HG02852 (cell line): ENCODE results near the gene CYREN.
"Not testable (repeated sequence)": the region's sequence is repeated elsewhere in the genome, so short reads cannot be mapped to it uniquely, and the experiment has no call there.

Experiments used
- ATAC-seq: cut with Tn5 transposase; IDR thresholded peaks from one replicate; pipeline ENCODE4 v1.9.1; 2021; ENCODE audit warnings: mild to moderate bottlenecking, moderate library complexity; ENCODE audit not compliant: unreplicated experiment

Gene CYREN

DNA sequence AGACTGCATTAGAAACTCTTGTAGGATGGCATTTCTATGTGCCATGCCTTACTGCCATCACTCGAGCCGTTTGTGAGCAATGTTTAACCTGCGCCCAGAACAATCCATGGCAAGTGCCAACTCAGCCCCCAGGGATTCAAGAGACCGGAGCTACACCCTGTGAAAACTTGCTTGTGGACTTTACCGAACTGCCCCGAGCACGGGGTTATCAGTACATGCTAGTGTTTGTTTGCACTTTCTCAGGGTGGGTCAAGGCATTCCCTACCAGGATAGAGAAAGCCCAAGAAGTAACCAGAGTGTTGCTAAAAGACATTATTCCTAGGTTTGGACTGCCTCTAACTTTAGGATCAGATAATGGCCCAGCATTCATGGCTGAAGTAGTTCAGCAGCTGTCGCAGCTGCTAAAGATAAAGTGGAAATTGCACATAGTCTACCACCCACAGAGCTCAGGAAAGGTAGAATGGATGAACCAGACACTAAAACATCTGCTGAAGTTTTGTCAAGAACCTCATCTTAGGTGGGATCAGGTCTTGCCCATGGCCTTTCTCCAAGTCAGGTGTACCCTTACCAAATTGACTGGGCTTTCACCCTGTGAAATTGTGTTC is 8.9 kb upstream of the CYREN start:
- ATAC-seq, result no peak

DNA sequence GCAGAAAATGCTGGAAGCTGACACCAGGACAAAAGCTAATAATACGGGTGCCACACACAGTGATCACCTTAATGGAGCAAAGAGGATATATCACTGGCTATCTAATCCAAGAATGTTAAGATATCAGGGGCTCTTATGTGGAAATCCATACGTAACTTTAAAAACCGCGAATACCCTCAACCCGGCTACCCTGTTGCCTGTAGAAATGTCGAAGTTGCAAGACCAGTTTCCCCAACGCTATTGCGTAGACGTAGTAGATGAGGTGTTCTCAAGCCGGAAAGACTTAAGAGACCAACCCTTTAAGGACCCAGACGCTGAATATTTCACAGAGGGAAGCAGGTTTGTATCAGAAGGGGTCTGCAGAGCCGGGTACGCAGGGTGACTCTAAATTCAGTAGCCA is 7.9 kb upstream of the CYREN start:
- no peak for ATAC-seq

DNA sequence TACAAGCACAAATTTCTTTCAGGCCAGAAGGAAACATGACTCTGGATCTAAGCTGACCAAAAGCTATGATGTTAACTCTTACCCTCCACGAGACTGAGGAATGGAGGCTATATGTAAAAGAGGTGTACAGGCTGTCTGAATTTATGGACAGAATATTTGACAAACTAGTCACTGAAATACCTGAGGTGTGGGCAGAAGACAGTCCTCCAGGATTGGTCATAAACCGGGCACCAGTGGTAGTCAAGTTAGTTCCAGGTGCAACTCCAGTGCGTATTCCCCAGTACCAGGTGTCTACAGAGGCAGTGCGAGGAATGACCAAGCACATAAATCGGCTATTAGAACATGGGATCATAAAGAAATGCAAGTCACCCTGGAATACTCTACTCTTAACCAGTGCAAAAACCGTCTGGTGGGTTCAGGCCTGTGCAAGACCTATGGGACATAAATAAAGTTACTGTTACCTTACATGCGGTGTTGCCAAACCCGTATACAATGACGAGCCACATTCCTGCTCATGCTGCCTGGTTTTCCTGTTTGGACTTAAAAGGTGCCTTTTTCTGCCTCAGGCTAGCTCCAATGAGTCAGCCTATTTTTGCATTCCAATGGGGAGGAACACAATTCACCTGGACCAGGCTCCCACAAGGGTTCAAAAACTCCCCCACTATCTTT is 6.7 kb upstream of the CYREN start:
- ATAC-seq, result no peak

DNA sequence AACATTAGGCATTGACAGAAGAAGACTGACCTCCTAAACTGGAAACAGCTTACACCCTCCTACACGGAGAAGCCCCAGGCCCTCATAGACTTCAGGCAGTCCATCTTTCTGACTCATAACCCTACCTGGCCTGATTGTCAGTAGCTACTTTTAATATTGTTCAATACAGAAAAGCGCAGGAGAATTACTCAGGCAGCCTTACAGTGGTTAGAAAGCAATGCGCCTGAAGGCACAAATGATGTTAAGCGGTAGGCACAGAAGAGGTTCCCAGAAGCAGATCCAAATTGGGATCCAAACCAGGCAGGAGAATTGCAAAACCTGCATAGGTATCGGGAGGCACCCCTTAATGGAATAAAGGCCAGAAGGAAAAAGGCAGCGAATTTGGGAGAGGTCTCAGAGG is 5.4 kb upstream of the CYREN start:
- no peak for ATAC-seq

DNA sequence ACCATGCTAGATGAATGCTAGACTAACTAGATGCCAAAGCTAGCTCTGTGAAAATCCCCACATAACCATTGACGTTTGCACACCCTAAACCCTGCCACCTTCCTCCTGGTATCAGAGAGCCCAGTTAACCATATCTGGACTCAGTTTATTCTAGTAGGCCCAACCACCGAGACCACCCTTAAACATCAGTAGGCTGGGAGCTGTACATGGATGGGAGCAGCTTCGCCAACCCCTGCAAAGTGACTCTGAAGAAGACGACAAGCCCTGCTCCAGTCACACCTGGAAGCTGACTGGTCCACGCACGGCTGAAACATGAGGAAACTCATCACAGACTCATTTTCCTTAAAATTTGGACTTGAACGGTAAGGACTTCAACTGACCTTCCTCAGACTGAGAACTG is 4.4 kb upstream of the CYREN start:
- ATAC-seq, result no peak

DNA sequence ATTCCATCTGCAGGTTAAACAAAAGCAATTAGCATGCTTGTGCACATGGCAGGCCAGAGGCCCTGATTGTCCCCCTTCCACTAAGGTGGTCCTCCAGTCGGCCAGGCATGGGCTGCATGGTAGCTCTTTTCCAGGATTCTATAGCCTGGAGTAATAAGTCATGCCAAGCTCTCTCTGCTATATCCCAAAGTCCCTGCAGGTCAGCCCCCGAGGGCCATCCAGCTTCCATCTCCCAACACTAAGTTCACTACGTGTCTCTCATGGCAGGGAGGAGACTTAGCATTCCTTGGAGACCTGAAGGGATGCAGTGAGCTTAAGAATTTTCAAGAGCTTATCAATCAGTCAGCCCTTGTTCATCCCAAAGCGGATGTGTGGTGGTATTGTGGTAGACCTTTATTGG is 3.4 kb upstream of the CYREN start:
- not testable (repeated sequence) for ATAC-seq

DNA sequence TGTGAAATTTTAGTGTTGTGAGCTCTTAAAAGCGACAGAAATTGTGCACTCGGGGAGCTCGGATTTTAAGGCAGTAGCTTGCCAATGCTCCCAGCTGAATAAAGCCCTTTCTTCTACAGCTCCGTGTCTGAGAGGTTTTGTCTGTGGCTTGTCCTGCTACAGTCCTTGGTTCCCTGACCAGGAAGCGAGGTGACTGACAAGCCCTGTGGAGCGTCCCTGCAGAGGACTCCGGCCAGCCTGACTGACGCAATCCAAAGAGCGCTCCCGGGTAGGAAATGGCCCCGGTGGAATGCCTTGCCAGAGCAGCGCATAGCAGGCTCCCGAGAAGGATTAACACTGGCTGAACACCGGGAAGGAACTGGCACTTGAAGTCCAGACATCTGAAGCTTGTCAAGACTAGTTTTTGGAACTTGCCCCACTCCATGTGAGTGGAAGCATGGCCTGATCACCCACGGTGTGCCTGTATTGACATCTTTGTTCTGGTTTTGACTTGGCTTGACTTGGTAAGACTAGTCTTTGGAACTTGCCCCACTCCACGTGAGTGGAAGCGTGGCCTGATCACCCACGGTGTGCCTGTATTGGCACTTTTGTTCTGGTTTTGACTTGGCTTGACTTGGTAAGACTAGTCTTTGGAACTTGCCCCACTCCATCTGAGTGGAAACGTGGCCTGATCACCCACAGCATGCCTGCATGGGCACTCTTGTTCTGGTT is 1.2 kb upstream of the CYREN start:
- not testable (repeated sequence) for ATAC-seq

DNA sequence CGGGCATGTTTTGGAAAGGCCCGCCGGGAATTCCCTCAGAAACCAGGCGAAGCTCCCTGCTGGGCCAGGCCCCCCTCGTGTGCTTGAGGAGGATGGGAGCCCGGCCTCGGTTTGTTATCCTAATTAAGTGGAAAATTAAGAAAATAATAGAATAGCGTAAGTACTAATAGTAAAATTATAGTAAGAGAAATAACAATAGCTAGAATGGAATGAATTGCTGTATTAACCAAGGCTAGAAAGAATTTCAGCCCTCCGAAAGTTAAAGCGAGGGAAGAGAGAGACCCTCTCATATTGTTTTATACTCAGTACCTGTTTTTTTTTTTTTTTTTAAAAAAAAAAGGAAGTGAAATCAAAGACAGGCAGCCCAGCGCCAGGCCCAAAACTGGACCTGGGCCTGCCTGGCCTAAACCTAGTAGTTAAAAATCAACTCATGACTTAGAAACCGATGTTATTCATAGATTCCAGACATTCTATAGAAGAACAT is 533 bp upstream of the CYREN start:
- ATAC-seq, result peak; percentile 28

DNA sequence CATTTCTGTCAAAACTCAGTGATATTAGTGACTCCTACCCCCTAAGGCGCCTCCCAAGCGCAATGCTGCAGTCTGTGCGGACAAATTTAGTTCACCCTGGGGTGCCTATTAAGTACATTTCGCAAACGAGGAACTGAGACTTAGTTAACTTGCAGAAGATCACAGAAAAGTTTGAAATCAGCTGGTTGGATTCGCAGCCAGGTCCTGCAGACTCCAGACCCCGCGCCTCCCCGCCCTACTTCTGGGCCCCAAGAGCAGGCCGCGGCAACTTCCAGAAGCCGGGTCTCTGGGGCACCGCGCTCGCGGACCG is 588 bp downstream of the CYREN start:
- ATAC-seq, result peak; percentile 19

DNA sequence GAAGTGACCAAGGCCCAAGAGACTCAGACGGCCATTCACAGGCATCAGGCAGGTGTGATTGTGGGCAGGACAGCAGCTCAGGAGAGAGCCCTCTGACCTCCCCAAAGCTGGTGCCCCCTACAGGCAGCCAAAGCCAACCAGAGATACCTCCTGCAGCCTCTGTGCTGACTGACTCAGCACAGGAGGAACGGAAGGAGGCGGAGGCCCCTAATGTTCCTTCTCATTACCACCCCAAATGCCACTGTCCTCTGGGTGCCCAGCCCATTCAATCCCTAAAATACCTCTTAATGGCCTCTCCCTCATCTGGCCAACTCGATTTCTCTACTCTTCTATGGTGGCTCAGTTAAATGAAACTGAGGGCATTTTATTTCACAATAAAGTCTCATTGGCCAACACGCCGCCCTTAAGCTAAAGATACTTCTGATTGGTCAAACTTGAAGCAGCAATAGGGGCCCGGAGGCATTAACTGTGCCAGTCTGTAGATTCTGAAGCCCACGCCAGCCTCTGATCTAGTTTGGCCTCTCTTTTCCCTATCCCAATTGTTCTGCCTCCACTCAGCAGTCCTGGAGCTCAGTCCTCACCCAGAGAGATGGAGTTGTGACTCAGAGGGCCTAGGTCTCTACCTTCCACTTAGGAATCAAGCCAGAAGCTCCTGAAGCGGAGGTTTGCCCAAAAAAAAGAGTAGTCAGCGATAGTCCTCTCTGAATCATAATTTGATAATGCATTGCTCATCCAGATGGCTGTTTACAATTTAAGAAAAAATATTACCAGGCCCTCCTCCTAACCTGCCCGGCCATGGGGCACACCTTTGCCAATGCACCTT is 1.2 kb downstream of the CYREN start:
- ATAC-seq, result peak; percentile 39

DNA sequence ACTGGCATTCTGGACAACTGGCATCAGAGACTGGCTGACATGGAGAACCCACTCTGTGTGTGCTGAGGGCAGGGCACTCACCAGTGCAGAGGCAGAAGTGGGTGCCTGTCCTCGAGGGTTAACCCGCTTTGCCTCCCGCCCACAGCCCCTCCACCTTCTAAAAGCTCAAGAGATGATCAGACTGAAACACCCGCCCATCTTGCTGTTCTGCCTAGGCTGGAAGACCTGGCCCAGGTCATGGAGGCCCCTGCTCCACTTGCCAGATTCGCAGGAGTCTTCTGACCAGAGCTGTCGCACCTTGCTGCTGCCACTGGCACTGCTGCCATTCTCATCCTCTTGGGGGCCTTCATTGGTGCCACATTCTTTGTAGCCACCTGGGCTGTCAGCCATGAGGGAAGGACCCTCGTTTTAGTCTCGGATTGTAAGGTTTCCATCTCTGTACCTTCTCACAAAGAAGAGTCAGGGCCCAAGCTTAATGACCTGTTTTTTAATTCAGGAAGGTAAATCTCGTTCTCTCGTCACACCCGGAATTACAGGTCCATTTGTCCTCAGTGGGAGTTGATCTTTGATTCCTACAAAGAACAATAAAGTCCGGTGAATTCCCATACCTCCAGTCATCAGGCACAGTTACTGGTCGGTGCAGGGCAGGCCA is 1.9 kb downstream of the CYREN start:
- no peak for ATAC-seq

DNA sequence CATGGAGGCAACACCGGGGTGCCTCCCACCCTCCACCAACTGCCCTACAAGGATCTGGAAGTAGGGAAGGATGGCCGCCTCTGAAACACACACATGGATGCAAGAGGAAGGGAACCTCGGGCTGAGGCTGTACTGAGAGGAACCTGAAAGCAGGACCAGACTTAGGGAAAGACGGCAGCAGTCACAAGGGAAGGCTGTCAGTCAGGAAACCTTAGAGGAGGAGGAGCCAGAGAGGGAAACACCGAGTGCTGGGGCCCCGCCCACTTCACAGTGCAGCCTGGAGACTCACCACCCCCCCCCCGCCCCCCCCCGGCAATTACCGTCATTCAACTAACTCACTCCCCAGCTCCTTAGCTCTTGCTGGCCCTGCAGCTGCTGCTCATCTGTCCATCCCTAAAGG is 2.5 kb downstream of the CYREN start:
- no peak for ATAC-seq

DNA sequence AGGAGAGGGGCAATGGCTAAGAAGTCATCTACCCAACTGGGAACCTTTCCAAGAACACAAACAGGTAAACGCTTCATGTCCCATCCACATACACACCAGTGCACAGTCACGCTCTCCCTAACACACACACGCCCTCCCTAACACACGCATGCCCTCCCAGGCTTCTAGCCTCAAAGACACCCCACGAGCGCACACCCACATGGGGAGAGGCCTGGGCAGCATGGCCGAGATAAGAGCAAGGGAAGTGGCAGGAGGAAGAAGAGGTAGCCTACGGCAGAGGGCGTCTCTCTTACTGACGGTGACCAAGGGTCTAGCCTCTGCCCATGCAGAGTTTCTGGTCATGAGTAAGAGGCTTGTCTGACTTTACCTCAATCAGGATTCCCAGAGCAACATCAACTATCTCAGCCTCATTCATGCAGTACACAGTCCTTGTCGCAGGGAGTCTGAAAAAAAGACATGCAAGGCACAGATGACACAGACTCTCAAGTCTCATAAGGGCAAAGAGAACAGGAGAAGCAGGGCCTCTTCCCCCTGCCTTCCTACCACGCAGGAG is 3.1 kb downstream of the CYREN start:
- no peak for ATAC-seq

DNA sequence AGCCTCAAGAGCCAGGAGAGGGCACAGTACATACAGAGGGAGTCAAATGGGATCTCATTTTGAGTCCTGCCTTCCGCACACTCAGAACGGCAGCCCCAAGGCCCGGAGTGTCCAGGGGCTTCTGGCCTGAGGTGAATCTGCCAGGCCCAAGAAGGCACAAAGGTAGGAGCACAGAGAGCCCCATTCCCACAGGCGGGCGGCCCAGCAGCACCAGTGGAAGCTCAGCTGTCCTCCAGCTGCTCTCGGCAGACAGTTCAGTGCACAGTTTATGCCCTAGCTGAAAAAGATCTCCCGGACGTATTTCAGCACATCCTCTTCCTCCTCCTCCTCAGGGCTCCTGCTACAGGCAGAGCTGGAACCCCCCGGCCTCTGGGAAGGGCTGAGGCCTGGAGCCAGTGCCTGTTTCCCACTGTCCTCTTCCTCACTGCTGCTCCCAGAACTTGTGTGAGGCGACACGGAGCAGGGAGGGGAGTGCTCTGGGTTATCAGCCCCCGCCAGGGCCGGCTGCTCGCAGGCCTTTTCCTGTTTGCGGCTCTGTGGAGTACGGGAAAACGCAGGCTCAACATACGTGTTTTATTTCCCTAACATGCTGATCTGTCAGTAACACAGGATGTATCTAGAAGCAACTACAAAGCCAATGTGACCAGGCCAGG is 4.0 kb downstream of the CYREN start:
- no peak for ATAC-seq

DNA sequence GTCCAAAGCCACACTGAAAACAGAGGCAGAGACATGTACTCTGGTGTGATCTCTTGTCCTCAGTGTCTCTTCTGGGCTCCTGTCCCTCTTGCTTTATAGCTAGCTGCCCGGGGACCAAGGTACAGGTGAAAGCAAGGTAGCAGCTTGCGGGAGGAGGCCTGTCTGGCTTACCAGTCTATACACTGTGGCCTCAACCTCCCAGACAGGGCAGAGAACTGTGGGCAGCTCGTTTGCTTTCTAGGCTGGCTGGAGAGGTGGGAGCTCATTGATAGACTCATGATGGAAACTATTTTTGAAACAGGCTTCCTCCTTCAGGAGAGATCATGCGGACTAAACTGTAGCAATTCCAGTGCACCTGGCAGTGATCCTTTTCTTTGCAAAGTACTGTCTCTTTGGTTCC is 4.6 kb downstream of the CYREN start:
- ATAC-seq, result no peak

DNA sequence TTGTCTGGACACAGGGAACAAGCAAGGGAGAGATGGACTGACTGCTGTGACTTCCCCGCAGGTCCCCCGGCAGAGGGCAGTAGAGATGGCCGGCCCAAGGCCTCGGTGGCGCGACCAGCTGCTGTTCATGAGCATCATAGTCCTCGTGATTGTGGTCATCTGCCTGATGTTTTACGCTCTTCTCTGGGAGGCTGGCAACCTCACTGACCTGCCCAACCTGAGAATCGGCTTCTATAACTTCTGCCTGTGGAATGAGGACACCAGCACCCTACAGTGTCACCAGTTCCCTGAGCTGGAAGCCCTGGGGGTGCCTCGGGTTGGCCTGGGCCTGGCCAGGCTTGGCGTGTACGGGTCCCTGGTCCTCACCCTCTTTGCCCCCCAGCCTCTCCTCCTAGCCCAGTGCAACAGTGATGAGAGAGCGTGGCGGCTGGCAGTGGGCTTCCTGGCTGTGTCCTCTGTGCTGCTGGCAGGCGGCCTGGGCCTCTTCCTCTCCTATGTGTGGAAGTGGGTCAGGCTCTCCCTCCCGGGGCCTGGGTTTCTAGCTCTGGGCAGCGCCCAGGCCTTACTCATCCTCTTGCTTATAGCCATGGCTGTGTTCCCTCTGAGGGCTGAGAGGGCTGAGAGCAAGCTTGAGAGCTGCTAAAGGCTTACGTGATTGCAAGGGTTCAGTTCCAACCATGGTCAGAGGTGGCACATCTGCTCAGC is 6.0 kb downstream of the CYREN start:
- no peak for ATAC-seq

DNA sequence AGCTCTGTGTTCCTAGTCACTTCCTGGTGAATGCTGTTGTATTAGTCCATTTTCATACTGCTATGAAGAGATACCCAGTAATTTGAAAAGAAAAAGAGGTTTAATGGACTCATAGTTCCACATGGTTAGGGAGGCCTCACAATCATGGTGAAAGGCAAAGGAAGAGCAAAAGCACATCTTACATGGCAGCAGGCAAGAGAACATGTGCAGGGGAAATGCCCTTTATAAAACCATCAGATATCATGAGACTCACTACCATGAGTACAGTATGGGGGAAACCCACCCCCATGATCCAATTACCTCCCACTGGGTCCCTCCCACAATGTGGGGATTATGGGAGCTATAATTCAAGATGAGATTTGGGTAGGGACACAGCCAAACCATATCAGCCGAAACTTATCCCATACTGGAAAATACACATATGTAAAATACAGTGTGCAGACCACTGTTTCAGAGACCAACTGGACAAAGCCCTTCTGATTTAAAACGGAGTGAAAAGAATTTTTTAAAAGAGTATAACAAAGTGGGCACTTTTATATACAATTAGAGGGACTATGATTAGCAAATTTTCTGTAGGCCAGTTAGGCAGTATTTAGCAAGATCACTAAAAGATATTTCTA is 8.0 kb downstream of the CYREN start:
- ATAC-seq, result no peak

DNA sequence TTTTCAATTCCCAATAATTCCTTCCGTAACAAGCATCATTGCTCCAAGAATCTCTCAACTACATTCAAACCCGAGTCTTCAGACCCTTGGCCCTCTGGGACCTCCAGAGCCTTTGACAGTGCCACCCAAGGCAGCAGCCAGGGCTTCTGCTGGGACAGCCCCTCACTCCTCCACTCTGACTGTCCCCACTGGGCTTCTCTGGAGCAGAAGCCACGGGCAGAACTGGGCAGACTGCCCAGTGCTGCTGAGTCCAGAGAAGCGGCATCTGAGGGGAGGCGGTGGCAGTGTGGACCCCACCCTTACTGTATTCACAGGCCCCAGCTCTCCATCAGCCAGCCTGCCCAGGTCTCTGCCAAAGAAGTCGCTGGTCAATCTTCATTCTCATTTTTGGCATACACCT is 8.8 kb downstream of the CYREN start:
- no peak for ATAC-seq
